ENCODE results near the gene SEPTIN8.
"Not testable (repeated sequence)": the region's sequence is repeated elsewhere in the genome, so short reads cannot be mapped to it uniquely, and the experiment has no call there.

The SEPTIN8 gene

GRCh38 chr5:132812781-132813598 is 36.0 kb upstream of the SEPTIN8 start, which contains the start of gene SOWAHA:
Gene SOWAHA (plus strand): TSS chr5:132813302. CDS start chr5:132813622, 320 bp downstream.
- no peak for DNase-seq (ENCODE audit: low read depth in 2 of 2, low spot score in 1 of 2)

DNA sequence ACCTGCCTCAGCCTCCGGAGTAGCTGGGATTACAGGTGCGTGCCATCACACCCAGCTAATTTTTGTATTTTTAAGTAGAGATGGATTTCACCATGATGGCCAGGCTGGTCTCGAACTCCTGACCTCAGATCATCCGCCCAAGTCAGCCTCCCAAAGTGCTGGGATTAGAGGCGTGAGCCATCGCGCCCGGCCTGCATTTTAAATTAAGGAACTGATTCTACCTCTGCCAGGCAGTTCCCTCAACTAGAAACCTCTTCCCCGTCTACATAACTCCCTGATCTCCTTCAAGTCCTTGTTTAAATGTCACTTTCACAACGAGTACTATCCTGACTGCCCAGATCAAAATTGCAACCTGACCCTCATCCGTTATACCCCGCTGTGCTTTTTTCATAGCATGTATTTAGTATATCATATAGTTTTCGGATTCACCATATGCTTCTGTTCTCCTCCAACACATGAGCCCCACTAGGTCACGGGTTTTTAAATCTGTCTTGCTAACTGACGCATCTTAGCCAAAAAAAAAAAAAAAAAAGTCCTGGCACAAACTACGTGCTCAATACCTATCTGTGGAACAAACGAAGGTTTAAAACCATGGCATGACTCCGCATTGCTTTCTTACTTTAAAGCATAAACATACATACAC is 35.2 kb upstream of the SEPTIN8 start:
- no peak for DNase-seq (ENCODE audit: low read depth in 2 of 2, low spot score in 1 of 2)

DNA sequence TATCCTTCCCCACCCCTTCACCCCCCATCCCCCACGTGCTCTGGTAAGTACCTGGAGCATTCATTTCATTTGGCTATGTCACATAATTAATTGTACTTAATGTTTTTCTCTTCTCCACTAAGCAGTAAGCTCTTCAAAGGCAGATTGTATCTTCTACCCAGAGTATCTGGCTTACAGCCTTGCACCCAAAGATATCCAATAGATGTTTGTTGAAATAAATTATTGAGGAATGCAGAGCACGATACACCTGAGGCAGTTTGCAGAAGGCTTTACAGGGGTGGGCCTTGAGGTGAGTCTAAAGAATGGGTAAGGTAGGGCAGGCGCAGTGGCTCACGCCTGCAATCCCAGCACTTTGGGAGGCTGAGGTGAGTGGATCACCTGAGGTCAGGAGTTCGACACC is 33.6 kb upstream of the SEPTIN8 start:
- no peak for DNase-seq (ENCODE audit: low read depth in 2 of 2, low spot score in 1 of 2)

DNA sequence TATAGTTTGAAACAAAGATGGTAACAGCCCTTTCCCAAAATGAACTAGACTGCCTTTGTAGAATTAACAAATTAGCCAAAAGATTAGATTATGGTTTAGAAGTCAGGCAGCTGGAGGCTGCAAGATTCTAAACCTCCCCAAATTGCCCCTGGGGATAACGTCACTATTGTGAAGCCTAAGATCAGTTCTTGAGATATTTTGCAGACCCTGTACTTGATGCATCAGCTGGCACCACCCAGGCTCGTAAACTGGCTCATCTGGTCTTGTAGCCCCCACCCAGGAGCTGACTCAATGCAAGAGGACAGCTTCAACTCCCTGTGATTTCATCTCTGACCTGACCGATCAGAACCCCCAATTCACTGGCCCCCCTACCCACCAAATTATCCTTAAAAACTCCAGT is 31.8 kb upstream of the SEPTIN8 start:
- no peak for DNase-seq (ENCODE audit: low read depth in 2 of 2, low spot score in 1 of 2)

DNA sequence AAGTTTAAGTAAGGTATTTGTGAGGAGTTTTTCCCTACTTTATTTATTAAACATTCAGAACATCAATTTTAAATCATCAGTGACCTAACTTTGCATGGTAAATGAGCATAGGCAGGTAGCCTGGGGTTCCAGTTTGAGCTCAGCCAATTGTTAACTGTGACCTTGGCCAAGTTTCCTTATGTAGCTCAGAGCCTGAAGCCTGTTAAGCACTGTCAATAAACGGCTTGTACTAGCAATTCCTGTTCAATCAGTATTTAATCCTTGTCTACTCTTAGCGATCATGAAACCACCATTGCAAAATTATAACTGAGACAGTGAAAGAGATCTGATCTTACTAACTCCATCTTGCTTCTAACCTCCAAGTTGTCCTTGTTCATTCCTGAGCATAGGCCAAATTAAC is 31.4 kb upstream of the SEPTIN8 start:
- DNase-seq (ENCODE audit: low read depth in 2 of 2, low spot score in 1 of 2), result no peak

- no peak for DNase-seq (ENCODE audit: low read depth in 2 of 2, low spot score in 1 of 2)
Observed at GRCh38 chr5:132807163-132807838, 30.3 kb upstream of the SEPTIN8 start.

GRCh38 chr5:132806804-132807162 is 29.7 kb upstream of the SEPTIN8 start:
- not testable (repeated sequence) for DNase-seq (ENCODE audit: low read depth in 2 of 2, low spot score in 1 of 2)

DNA sequence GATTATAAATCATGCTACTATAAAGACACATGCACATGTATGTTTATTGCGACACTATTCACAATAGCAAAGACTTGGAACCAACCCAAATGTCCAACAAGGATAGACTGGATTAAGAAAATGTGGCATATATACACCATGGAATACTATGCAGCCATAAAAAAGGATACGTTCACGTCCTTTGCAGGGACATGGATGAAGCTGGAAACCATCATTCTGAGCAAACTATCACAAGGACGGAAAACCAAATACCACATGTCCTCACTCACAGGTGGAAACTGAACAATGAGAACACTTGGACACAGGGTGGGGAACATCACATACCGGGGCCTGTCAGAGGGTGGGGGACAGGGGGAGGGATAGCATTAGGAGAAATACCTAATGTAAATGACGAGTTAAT is 28.8 kb upstream of the SEPTIN8 start:
- DNase-seq (ENCODE audit: low read depth in 2 of 2, low spot score in 1 of 2), result not testable (repeated sequence)

- not testable (repeated sequence) for DNase-seq (ENCODE audit: low read depth in 2 of 2, low spot score in 1 of 2)
Observed at GRCh38 chr5:132804219-132804618, 27.2 kb upstream of the SEPTIN8 start.

DNA sequence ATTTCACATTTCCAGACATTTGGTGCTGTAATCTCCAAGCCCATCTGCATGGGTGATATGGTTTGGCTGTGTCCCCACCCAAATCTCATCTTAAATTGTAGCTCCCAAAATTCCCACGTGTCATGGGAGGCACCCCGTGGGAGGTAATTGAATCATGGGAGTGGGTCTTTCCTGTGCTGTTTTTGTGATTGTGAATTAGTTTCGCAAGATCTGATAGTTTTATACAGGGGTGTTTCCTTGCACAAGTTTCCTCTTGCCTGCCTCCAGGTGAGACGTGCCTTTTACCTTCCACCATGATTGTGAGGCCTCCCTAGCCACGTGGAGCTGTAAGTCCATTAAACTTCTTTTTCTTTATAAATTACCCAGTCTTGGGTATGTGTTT is 25.6 kb upstream of the SEPTIN8 start:
- not testable (repeated sequence) for DNase-seq (ENCODE audit: low read depth in 2 of 2, low spot score in 1 of 2)

GRCh38 chr5:132802044-132802684 is 25.1 kb upstream of the SEPTIN8 start:
- DNase-seq (ENCODE audit: low read depth in 2 of 2, low spot score in 1 of 2), result no peak

GRCh38 chr5:132800545-132800944 is 23.5 kb upstream of the SEPTIN8 start:
- DNase-seq (ENCODE audit: low read depth in 2 of 2, low spot score in 1 of 2), result no peak

DNA sequence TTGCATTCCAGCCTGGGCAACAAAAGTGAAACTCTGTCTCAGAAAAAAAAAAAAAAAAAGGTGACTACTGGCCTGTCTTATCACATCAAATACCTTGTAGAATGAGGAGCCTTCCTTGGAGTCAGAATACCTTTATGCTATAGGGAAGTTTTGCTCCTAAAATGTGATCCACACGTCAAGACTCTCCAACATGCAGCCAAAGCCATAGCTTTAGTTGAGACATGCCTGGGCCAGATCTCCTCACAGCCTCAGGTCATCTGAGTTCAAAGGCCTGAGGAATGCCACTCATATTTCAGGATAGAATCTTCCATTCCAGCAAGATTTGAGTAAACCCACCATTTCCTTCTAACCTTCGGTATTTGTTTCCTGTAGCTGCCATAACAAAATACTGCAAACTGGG is 22.4 kb upstream of the SEPTIN8 start:
- DNase-seq (ENCODE audit: low read depth in 2 of 2, low spot score in 1 of 2), result no peak

DNA sequence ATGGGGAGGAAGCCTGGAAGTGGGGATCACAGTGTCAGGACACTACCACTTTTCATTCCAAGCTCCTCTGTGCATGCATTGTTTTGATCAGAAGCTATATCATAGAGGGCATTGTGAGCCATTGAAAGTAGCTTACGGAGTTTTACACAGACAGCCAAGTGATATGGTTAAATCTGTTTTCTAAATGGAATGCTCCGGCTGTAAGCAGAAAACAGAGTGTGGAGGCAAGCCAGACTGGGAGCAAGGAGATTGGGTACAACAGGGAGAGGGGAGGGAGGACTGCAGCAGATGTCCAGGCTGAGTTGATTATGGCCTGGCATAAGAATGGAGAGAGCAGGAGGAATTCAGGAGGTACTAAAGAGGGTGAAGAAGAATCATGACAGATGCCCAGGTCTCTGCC is 20.6 kb upstream of the SEPTIN8 start:
- DNase-seq (ENCODE audit: low read depth in 2 of 2, low spot score in 1 of 2), result no peak

DNA sequence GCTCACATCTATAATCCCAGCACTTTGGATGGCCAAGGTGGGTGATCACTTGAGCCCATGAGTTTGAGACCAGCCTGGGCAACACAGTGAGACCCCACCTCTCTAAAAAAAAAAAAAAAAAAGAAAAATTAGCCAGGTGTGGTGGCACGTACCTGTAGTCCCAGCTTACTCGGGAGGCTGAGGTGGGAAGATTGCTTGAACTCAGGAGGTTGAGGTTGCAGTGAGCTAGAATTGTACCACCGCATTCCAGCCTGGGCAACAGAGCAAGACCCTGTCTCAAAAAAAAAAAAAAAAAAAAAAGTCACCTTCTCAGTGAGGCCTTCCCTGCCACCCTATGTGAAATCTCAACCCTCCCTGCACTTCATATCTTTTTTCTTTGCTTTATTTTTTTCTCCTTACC is 14.0 kb upstream of the SEPTIN8 start:
- no peak for DNase-seq (ENCODE audit: low read depth in 2 of 2, low spot score in 1 of 2)

- DNase-seq (ENCODE audit: low read depth in 2 of 2, low spot score in 1 of 2), result no peak
Observed at GRCh38 chr5:132790201-132790865, 13.3 kb upstream of the SEPTIN8 start.

DNA sequence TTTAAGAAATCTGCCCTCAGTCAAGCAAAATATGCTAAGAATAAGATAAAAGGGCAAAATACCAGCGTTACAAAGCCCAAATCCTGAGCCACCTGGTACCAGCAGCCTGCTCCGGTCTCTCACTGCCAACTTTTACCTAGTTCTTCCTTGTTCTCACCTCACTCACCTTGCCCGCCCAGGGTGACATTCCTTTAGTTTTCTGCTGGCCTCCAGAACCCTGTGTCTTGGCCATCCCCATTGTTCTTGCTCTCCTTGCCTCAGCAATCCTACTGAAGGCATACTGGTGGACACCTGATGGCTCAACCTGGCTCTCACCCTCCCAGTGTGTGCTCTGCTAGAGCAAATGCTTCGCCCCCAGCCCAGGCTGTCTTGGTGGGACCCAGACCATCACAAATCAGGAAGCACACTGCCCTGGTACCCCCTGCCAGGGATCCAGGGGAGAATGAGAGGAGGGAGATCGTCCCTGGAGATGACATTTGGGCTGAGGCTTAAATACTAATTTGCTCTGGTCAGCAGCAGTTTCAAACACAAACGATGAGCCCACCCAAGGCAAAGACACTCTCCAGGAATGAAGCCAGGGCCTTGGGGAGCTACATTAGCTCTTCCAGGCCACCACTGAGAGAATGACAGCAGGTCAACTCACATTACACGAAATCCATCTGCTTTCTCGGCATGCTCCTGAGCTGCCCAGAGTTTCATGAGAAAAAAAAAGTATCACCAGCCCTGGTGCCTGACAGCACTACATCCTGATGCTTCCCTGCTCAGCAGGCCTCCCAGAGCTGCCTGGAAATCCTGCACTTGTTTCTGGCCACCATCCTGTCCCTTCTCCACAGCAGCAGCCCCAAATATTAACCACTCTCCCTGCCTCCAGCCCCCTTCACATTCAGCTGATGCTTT is 12.2 kb upstream of the SEPTIN8 start:
- DNase-seq (ENCODE audit: low read depth in 2 of 2, low spot score in 1 of 2), result no peak

DNA sequence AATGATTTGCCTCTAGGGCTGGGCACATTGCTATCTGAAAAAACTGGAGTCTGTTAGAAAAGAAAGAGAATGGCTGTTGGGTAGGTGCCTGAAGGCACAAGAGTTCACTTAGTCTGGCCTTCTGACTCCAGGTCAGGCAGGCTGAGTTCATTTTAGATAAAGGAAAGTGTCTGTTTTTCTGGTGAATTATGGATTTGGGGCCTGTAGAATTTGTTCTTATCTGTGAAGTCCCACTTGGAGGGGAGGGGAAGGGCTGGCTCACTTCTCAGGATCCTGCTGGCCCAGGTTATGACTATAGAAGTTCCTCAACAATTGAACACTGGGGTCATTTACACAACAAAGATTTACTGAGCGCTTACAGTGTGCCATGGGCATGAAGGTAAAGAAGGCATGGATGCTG is 11.5 kb upstream of the SEPTIN8 start:
- DNase-seq (ENCODE audit: low read depth in 2 of 2, low spot score in 1 of 2), result no peak

GRCh38 chr5:132787076-132787475 is 10.0 kb upstream of the SEPTIN8 start:
- DNase-seq (ENCODE audit: low read depth in 2 of 2, low spot score in 1 of 2), result no peak

DNA sequence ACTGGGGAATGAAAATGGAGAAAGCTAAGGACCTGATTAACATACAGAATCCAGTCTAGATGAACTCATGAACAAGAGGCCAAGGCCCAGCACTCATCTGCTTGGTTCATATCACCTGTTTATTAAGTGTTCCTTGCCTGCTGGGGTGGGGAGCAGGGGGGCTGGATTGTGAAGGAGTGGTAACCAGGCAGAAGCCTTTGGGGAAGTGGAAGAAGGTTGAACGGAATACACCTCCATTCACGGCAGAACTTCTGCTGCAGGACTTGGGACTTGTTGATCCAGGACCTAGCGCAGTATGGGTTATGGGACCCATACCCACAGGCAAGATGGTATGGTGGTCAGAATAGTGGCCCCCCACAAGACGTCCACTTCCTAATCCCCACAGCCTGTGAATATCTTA is 8.8 kb upstream of the SEPTIN8 start:
- no peak for DNase-seq (ENCODE audit: low read depth in 2 of 2, low spot score in 1 of 2)

Data from stimulated activated CD8-positive, alpha-beta memory T cell treated with anti-CD3 and anti-CD28 coated beads, Interleukin-4, amount 100 ng/mL, for 1 hour (primary cell).